OCI-LY3 (cell line): ENCODE measurements around the gene CFP.

Experiments used
- EZH2phosphoT487 ChIP-seq: fragments of 200-600 bp; shearing (Covaris generic); IDR thresholded peaks from 2 replicates; pipeline ENCODE4 v1.6.1; 2018; ENCODE audit warnings: antibody characterized with exemption, mixed run types, low read depth
- TF ChIP-seq, protein P1 (sequence below): fragments of 200-600, 300-600 bp; sonication (generic); IDR thresholded peaks from 2 replicates; pipeline ENCODE4 v1.5.1; 2014; ENCODE audit warnings: antibody characterized with exemption, low read length, low read depth

DNA sequence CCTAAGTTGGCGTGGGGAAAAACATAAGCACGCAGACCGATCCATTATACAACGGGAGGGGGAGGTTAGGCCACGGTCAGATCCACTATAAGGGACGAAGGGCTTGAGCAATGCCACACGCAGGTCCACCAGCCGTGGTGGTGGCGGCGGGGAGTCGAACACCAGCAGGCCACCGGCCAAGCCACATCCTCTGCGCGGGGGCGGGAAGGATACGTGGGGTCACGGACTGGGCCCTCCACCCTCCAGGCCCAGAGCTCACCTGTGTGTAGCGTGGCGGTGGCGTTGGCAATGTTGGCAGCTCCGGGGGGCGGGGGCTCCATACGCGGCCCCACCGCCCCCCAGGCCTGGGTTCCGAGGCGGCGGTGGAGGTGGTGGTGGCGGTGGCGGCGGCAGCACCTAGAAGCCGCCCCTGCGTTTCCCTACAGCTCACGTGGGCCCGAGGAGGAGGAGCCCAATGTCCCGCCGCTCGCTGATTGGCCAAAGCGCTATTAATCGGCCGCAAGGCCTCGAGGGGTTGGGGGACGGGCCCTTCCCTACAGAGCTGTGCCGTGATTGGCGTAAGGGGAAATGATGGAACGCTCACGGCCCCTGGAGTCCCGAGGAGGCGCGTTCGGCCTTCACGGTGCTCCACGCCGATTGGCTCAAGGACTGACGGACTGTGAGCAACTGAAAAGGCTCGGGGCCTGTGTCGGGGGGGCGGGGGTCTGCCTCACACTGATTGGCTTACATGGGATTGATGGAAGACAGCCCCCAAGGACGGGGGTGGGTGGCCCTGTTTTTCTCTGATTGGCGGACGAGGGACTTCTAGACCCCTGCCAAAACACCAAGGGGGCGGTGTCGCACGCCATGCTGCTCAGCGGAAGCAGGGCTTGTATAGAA, 20.7 kb upstream of the CFP start, which contains the start of gene ELK1:
- TF ChIP-seq, protein P1, sequence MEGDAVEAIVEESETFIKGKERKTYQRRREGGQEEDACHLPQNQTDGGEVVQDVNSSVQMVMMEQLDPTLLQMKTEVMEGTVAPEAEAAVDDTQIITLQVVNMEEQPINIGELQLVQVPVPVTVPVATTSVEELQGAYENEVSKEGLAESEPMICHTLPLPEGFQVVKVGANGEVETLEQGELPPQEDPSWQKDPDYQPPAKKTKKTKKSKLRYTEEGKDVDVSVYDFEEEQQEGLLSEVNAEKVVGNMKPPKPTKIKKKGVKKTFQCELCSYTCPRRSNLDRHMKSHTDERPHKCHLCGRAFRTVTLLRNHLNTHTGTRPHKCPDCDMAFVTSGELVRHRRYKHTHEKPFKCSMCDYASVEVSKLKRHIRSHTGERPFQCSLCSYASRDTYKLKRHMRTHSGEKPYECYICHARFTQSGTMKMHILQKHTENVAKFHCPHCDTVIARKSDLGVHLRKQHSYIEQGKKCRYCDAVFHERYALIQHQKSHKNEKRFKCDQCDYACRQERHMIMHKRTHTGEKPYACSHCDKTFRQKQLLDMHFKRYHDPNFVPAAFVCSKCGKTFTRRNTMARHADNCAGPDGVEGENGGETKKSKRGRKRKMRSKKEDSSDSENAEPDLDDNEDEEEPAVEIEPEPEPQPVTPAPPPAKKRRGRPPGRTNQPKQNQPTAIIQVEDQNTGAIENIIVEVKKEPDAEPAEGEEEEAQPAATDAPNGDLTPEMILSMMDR = no peak
- no peak for TF ChIP-seq EZH2phosphoT487
